ENCODE results near the gene TRPV3.

DNA sequence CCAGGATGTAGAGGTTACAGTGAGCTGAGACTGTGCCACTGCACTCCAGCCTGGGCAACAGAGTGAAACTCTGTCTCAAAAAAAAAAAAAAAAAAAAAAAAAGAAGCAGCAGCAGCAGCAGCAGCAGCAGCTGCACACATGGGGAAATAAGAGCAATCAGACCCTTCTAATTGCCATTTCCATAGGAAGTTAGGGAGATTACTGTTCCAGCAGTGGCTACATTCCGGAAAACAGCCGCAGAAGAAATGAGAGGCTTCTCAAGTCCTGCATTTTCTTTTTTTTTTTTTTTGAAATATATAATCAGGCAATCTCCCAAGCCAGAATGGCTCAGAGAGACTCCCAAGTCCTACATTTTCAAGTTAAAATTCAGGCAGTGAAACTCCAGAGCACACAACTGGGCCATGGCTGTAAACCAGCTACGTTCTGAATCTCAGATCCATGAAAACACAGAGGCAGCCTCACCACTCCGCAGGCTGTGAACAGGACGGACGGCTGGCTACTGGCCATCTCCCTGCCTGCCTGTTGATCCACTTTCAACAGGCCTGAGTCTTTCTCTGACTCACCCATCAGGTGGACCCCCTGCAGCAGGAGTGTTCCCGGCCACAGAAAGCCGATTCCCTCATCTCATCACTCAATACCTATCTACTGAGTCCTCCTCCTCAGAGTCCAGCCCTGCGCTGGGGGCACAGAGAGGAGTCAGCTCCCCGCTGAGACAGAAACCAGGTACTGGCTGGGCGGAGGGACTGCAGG is 36.6 kb upstream of the TRPV3 start:
- TF ChIP-seq, protein P1, sequence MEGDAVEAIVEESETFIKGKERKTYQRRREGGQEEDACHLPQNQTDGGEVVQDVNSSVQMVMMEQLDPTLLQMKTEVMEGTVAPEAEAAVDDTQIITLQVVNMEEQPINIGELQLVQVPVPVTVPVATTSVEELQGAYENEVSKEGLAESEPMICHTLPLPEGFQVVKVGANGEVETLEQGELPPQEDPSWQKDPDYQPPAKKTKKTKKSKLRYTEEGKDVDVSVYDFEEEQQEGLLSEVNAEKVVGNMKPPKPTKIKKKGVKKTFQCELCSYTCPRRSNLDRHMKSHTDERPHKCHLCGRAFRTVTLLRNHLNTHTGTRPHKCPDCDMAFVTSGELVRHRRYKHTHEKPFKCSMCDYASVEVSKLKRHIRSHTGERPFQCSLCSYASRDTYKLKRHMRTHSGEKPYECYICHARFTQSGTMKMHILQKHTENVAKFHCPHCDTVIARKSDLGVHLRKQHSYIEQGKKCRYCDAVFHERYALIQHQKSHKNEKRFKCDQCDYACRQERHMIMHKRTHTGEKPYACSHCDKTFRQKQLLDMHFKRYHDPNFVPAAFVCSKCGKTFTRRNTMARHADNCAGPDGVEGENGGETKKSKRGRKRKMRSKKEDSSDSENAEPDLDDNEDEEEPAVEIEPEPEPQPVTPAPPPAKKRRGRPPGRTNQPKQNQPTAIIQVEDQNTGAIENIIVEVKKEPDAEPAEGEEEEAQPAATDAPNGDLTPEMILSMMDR (IDR thresholded peaks at IDR 0.05; ENCODE audit: low read depth, low read length, poor library complexity, severe bottlenecking), result no peak
- TF ChIP-seq EZH2phosphoT487 (IDR thresholded peaks at IDR 0.05; ENCODE audit: borderline replicate concordance, low read length), result no peak
